Spleen (tissue), 11 donors: ENCODE measurements around the gene MCTP1. TPM values are rescaled to one million over a fixed set of nuclear protein-coding genes. Genes with fewer than 3 reads are reported as not detected.

Experiments used
- DNase-seq: peaks from one replicate; pipeline ENCODE4 v3.0.0-alpha.2; 2020
- H3K27ac ChIP-seq, 8 donors: fragments of 200-600 bp; sonication (generic) in 7 of 8; 1 replicate in 4 of 8; 2 replicates in 4 of 8; pipeline versions ENCODE4 v1.5.0 to v1.8.0; 2016 to 2021; ENCODE audit warnings: inconsistent platforms in 4 of 8, mild to moderate bottlenecking in 4 of 8, moderate library complexity in 1 of 8
- H3K27me3 ChIP-seq, 7 donors: fragments of 200-600 bp; sonication (generic) in 6 of 7; replicated peaks in 1 of 7; 1 replicate in 4 of 7; 2 replicates in 3 of 7; pipeline versions ENCODE4 v1.5.0 to v1.8.0; 2016 to 2021; ENCODE audit warnings: inconsistent platforms in 3 of 7, mild to moderate bottlenecking in 1 of 7
- H3K36me3 ChIP-seq, 6 donors: fragments of 200-600 bp; sonication (generic) in 5 of 6; 1 replicate in 4 of 6; 2 replicates in 2 of 6; pipeline versions ENCODE4 v1.5.0 to v1.8.0; 2016 to 2021; ENCODE audit warnings: inconsistent platforms in 2 of 6
- H3K4me1 ChIP-seq, 6 donors: fragments of 200-600 bp; sonication (generic) in 5 of 6; 1 replicate in 3 of 6; 2 replicates in 3 of 6; pipeline versions ENCODE4 v1.5.0 to v1.8.0; 2016 to 2021; ENCODE audit warnings: inconsistent platforms in 3 of 6
- H3K4me3 ChIP-seq, 8 donors: fragments of 200-600 bp; sonication (generic) in 7 of 8; 1 replicate in 4 of 8; 2 replicates in 4 of 8; pipeline versions ENCODE4 v1.5.0 to v1.8.0; 2016 to 2021; ENCODE audit warnings: inconsistent platforms in 4 of 8, mild to moderate bottlenecking in 4 of 8, moderate library complexity in 2 of 8
- H3K9me3 ChIP-seq, 8 donors: fragments of 200-600 bp; sonication (generic) in 7 of 8; 1 replicate in 4 of 8; 2 replicates in 4 of 8; pipeline versions ENCODE4 v1.5.0 to v1.8.0; 2016 to 2021; ENCODE audit warnings: inconsistent platforms in 4 of 8
- POLR2A ChIP-seq, 3 donors: fragments of 450-650 bp; IDR thresholded peaks; one replicate each; pipeline ENCODE4 v1.5.1; 2017; ENCODE audit warnings: antibody characterized with exemption in 3 of 3, mild to moderate bottlenecking in 1 of 3
- POLR2AphosphoS5 ChIP-seq, 3 donors: sonication (generic); formaldehyde crosslinking; IDR thresholded peaks; one replicate each; pipeline ENCODE4 v1.5.1; 2017; ENCODE audit warnings: antibody characterized with exemption in 3 of 3
- WGBS, 5 donors: extraction: QIAGEN DNeasy Blood & Tissue Kit in 3 of 5; methylation state at CpG; one replicate each; pipeline versions ENCODE4 v1.1.5 to v1.1.7; 2013 to 2018; 5-methylcytosine and 5-hydroxymethylcytosine counted together
- intact Hi-C: fragments of 100-400 bp; cut with DNase I; formaldehyde crosslinking; loops from one replicate; pipeline ENCODE4 v1.15.0; 2023; ENCODE audit warnings: low total_unique reads
- polyA plus RNA-seq, 3 donors: library from polyadenylated mRNA; stranded (reverse); fragments of 200-250 nt; gene quantifications; one replicate each; pipeline ENCODE4 v1.2.1, GENCODE V29; 2013
- total RNA-seq, 7 donors: library from RNA; depleted of rRNA in 3 of 7; stranded (reverse); fragments of >200 nt in 3 of 7; fragmentation: NEBNext Ultra II Directional in 4 of 7; extraction: Animal tissue kit (Norgen Biotek cat#: 25700) in 4 of 7; gene quantifications; one replicate each; pipeline versions ENCODE4 v1.1.0 to v1.2.1, GENCODE V29; 2016 to 2021
- TF ChIP-seq, protein P1 (sequence below), 11 experiments: fragments of 200-600 bp in 7 of 11; fragments of 450-650 bp in 4 of 11; sonication (generic) in 4 of 11; IDR thresholded peaks in 8 of 11; conservative IDR thresholded peaks in 3 of 11; 1 replicate in 7 of 11; 2 replicates in 4 of 11; pipeline versions ENCODE4 v1.4.0 to v1.8.0; 2016 to 2021; ENCODE audit warnings: antibody characterized with exemption in 11 of 11, inconsistent platforms in 4 of 11, mild to moderate bottlenecking in 1 of 11
- donor health status: healthy with polysubstance abuse.
- donor health status: DM: no; HTN: no; CAD: no; lungs with moderate emphysema.
- donor health status: DM: no; HTN: no; CAD: no.
- donor health status: Bipolar disorder and iron deficiency.
- donor health status: healthy.
- donor health status: DM: no; HTN: no; CAD: no.
- donor health status: DM: yes; HTN: yes; CAD: no.

The MCTP1 gene
- total and polyA plus RNA-seq, 10 donors = 1.2 to 57.2 (median 29.4) TPM

DNA sequence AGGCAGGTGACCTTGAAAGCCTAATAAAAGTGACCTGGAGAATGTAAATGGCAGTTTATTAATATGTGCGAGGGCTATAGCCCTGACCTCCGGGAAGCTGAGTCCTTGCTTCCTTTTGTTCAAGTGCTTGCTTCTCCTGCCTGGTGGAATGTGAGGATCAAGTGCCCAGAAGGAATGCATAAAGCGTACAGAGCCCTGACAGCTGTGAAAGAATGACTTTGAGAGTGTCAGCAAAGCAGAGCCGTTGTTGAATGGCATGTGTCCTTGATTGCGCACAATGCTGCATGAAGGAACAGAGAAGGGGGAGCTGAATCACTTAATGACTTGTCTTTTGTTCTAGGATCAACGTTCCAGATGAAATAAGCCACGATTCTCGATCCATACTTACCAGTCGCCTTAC lies 533.4 kb downstream of the MCTP1 start:
- WGBS, 5 donors = 67 to 89% (median 74%) methylated on average over 9 of the region's 9 CpGs
- no peak for DNase-seq

DNA sequence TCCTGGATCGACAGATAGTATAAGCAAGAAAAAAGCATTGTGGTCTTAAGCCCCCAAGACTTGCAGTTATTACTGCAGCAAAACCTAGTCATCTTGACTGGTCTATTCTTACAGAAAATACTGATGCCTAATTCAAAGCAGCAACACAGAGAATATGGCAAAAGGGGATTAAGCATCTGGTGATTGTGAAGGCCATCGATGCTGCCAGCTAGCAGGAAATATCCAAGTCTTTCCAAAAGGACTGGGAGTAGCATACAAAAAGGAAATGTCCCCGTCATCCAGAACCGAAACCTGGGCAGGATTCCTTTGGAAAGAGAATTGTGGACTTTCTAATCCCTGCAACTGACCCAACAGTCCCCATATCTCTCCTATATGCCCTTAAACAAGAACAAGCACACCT lies 534.2 kb downstream of the MCTP1 start:
- Histone ChIP-seq H3K4me3 (no peak overlapping the region), H3K27me3 (no peaks in the 10 kb centered on the region), H3K4me1 (peaks cover 4 to 32% (median 10%) of the 10 kb centered on the region in 6 donors), H3K9me3 (no peaks in the 10 kb centered on the region), H3K27ac (peak overlapping the region in 1 of 8 donors; percentile 29), H3K36me3 (no peaks in the 10 kb centered on the region)
- DNase-seq = no peak
- TF ChIP-seq, protein P1, sequence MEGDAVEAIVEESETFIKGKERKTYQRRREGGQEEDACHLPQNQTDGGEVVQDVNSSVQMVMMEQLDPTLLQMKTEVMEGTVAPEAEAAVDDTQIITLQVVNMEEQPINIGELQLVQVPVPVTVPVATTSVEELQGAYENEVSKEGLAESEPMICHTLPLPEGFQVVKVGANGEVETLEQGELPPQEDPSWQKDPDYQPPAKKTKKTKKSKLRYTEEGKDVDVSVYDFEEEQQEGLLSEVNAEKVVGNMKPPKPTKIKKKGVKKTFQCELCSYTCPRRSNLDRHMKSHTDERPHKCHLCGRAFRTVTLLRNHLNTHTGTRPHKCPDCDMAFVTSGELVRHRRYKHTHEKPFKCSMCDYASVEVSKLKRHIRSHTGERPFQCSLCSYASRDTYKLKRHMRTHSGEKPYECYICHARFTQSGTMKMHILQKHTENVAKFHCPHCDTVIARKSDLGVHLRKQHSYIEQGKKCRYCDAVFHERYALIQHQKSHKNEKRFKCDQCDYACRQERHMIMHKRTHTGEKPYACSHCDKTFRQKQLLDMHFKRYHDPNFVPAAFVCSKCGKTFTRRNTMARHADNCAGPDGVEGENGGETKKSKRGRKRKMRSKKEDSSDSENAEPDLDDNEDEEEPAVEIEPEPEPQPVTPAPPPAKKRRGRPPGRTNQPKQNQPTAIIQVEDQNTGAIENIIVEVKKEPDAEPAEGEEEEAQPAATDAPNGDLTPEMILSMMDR (IDR thresholded peaks at IDR 0.05 in 8 of 11, conservative IDR thresholded peaks at IDR 0.05 in 3 of 11) = no peak
- no peak for TF ChIP-seq POLR2A (IDR thresholded peaks at IDR 0.05)
- TF ChIP-seq POLR2AphosphoS5 (IDR thresholded peaks at IDR 0.05) = no peak
- 74 to 88% (median 84%) methylated on average over 4 of the region's 4 CpGs for WGBS, 5 donors
- intact Hi-C loops = no loop called here

More for the DNA sequence above, 533.4 kb downstream of the MCTP1 start:
- H3K9me3 ChIP-seq = no peaks in the 10 kb centered on the region
- intact Hi-C loops = no loop called here
- H3K27ac ChIP-seq = peak overlapping the region in 1 of 8 donors; percentile 29
- no peak overlapping the region for H3K4me3 ChIP-seq
- no peak for TF ChIP-seq POLR2A (IDR thresholded peaks at IDR 0.05)
- no peak for TF ChIP-seq POLR2AphosphoS5 (IDR thresholded peaks at IDR 0.05)
- TF ChIP-seq, protein P1 (IDR thresholded peaks at IDR 0.05 in 8 of 11, conservative IDR thresholded peaks at IDR 0.05 in 3 of 11) = no peak
- H3K4me1 ChIP-seq = peaks cover under 1 to 27% (median 7%) of the 10 kb centered on the region in 6 donors
- H3K27me3 ChIP-seq = no peaks in the 10 kb centered on the region
- no peaks in the 10 kb centered on the region for H3K36me3 ChIP-seq

- H3K27me3 ChIP-seq = no peaks in the 10 kb centered on the region
- DNase-seq = no peak
- H3K9me3 ChIP-seq = no peaks in the 10 kb centered on the region
- peaks cover 0 to 1% (median 0%) of the 10 kb centered on the region in 6 donors for H3K36me3 ChIP-seq
- H3K4me3 ChIP-seq = no peak overlapping the region
- TF ChIP-seq, protein P1 (IDR thresholded peaks at IDR 0.05 in 8 of 11, conservative IDR thresholded peaks at IDR 0.05 in 3 of 11) = no peak
- TF ChIP-seq POLR2A (IDR thresholded peaks at IDR 0.05) (no peak), POLR2AphosphoS5 (IDR thresholded peaks at IDR 0.05) (no peak)
- H3K4me1 ChIP-seq = peaks cover 4 to 32% (median 10%) of the 10 kb centered on the region in 6 donors
- intact Hi-C loops = no loop called here
- no peak overlapping the region for H3K27ac ChIP-seq
- WGBS, 5 donors = 53 to 72% (median 54%) methylated on average over 2 of the region's 2 CpGs
Observed at GRCh38 chr5:94749042-94749441, 535.9 kb downstream of the MCTP1 start.

DNA sequence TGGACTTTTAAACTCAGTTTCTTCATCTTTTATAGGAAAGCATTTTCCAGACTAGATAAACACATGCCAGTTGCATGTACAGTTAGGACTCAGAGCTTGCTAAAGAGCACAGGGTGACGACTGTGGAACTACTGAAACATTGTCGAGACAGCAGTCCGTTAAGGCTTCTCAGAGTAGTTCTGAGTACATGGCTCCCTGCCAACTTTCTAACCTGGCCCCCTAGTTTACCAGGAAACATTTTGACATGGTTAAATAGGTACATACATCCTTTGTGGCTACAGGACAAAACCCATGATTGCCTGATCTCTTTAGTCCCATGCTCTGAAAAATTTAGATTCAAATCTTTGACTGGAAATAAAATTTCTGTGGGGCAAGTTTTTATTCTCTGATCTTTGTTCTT lies 536.7 kb downstream of the MCTP1 start:
- 26 to 68% (median 40%) methylated on average over 3 of the region's 3 CpGs for WGBS, 5 donors
- Histone ChIP-seq H3K4me1 (peaks cover 4 to 32% (median 10%) of the 10 kb centered on the region in 6 donors), H3K4me3 (no peak overlapping the region), H3K36me3 (peaks cover 0 to 3% (median 0%) of the 10 kb centered on the region in 6 donors), H3K9me3 (no peaks in the 10 kb centered on the region), H3K27me3 (no peaks in the 10 kb centered on the region), H3K27ac (no peak overlapping the region)
- intact Hi-C loops = no loop called here
- no peak for TF ChIP-seq POLR2AphosphoS5 (IDR thresholded peaks at IDR 0.05)
- TF ChIP-seq, protein P1 (IDR thresholded peaks at IDR 0.05 in 8 of 11, conservative IDR thresholded peaks at IDR 0.05 in 3 of 11) = no peak
- TF ChIP-seq POLR2A (IDR thresholded peaks at IDR 0.05) = no peak
- no peak for DNase-seq
